A673 (cell line): ENCODE results near the gene KRTAP4-7. TPM values are rescaled to one million over a fixed set of nuclear protein-coding genes. Genes with fewer than 3 reads are reported as not detected.
"Not testable (repeated sequence)": the region's sequence is repeated elsewhere in the genome, so short reads cannot be mapped to it uniquely, and the experiment has no call there.

Source experiments
- BruUV-seq: library from RNA; stranded (reverse); fragments of 400-500 nt; replicated peaks from 2 replicates; lab custom pipeline; 2021; lab: Mats Ljungman, UMichigan
- CTCF ChIA-PET: fragments of 300-600 bp; sonication (Branson Sonifier 250); formaldehyde crosslinking; loops from one replicate; lab custom pipeline; 2022; ENCODE audit warnings: antibody characterized with exemption; lab: Charles Lee
- POLR2A ChIA-PET: fragments of 300-600 bp; sonication (Branson Sonifier 250); formaldehyde crosslinking; loops from one replicate; lab custom pipeline; 2022; ENCODE audit warnings: antibody characterized with exemption; ENCODE audit not compliant: low non-redundant PET; lab: Charles Lee
- DNase-seq: peaks from one replicate; pipeline ENCODE4 v3.0.0-alpha.2; 2015; ENCODE audit warnings: low spot score
- H3K27ac ChIP-seq: fragments of 200-600 bp; sonication (generic); 2 replicates; pipeline ENCODE4 v1.5.1; 2016; ENCODE audit warnings: mixed run types, low read depth, mild to moderate bottlenecking, mixed read lengths, antibody characterized with exemption, low read length; ENCODE audit not compliant: poor library complexity, severe bottlenecking
- H3K27me3 ChIP-seq: fragments of 200-600 bp; sonication (generic); replicated peaks from 2 replicates; pipeline ENCODE4 v1.6.1; 2017; ENCODE audit warnings: mixed run types, low read depth, mild to moderate bottlenecking, mixed read lengths, antibody characterized with exemption, low read length; ENCODE audit not compliant: insufficient read depth, poor library complexity
- H3K36me3 ChIP-seq: fragments of 200-600 bp; sonication (generic); 2 replicates; pipeline ENCODE4 v1.6.1; 2016; ENCODE audit warnings: mixed run types, mild to moderate bottlenecking, mixed read lengths, antibody characterized with exemption, low read length; ENCODE audit not compliant: insufficient read depth, poor library complexity, severe bottlenecking
- H3K4me1 ChIP-seq: fragments of 200-600 bp; sonication (generic); 2 replicates; pipeline ENCODE4 v1.6.1; 2017; ENCODE audit warnings: mixed run types, mild to moderate bottlenecking, mixed read lengths, antibody characterized with exemption, low read length; ENCODE audit not compliant: insufficient read depth, poor library complexity, severe bottlenecking
- H3K4me3 ChIP-seq: fragments of 200-600 bp; sonication (generic); 2 replicates; pipeline ENCODE4 v1.5.1; 2016; ENCODE audit warnings: low read depth, mixed run types, mild to moderate bottlenecking, mixed read lengths, low read length; ENCODE audit not compliant: poor library complexity, severe bottlenecking
- H3K9me3 ChIP-seq: fragments of 200-600 bp; sonication (generic); 2 replicates; pipeline ENCODE4 v1.6.1; 2016; ENCODE audit warnings: mixed run types, low read depth, mild to moderate bottlenecking, mixed read lengths, antibody characterized with exemption, low read length; ENCODE audit not compliant: poor library complexity, severe bottlenecking
- CTCF ChIP-seq: fragments of 300-800, 200-600 bp; sonication (generic); conservative IDR thresholded peaks from 2 replicates; pipeline ENCODE4 v1.5.1; 2017; ENCODE audit warnings: low read depth, mild to moderate bottlenecking, antibody characterized with exemption, low read length, moderate library complexity, mixed read lengths
- EZH2 ChIP-seq: fragments of 200-600 bp; sonication (generic); IDR thresholded peaks from 2 replicates; pipeline ENCODE4 v1.6.1; 2017; ENCODE audit warnings: borderline replicate concordance, low read depth, mild to moderate bottlenecking, mixed read lengths, antibody characterized with exemption, low read length; ENCODE audit not compliant: poor library complexity, severe bottlenecking
- intact Hi-C: fragments of 100-400 bp; cut with micrococcal nuclease; formaldehyde crosslinking; loops from one replicate; pipeline ENCODE4 v1.10.0; 2022; ENCODE audit not compliant: unreplicated experiment
- total RNA-seq: library from RNA; stranded (reverse); gene quantifications from 2 replicates; pipeline ENCODE4 v1.2.3, GENCODE V29; 2021

The KRTAP4-7 gene
- total RNA-seq, 1 experiment from 2014 or later: not detected

- TF ChIP-seq EZH2: no peak
- no peak for TF ChIP-seq CTCF
- H3K27ac ChIP-seq: no peak overlapping the region
- no peaks in the 10 kb centered on the region for H3K9me3 ChIP-seq
- intact Hi-C loops: no loop called here
- H3K4me3 ChIP-seq: no peak overlapping the region
- POLR2A ChIA-PET: no interaction called here
- CTCF ChIA-PET: no interaction called here
- no peaks in the 10 kb centered on the region for H3K36me3 ChIP-seq
- no TSS peak for BruUV-seq
- H3K4me1 ChIP-seq: no peaks in the 10 kb centered on the region
- H3K27me3 ChIP-seq: no peaks in the 10 kb centered on the region
- no peak for DNase-seq
These were observed 10.3 kb upstream of the KRTAP4-7 start for GRCh38 chr17:41073676-41074075.

- POLR2A ChIA-PET: no interaction called here
- DNase-seq: no peak
- H3K27me3 ChIP-seq: no peaks in the 10 kb centered on the region
- H3K36me3 ChIP-seq: no peaks in the 10 kb centered on the region
- no peaks in the 10 kb centered on the region for H3K4me1 ChIP-seq
- no peak for TF ChIP-seq EZH2
- no peak for TF ChIP-seq CTCF
- no TSS peak for BruUV-seq
- H3K9me3 ChIP-seq: no peaks in the 10 kb centered on the region
- no peak overlapping the region for H3K27ac ChIP-seq
- CTCF ChIA-PET: no interaction called here
- intact Hi-C loops: no loop called here
- H3K4me3 ChIP-seq: no peak overlapping the region
These were observed 7.2 kb upstream of the KRTAP4-7 start for GRCh38 chr17:41076788-41077187.

DNA sequence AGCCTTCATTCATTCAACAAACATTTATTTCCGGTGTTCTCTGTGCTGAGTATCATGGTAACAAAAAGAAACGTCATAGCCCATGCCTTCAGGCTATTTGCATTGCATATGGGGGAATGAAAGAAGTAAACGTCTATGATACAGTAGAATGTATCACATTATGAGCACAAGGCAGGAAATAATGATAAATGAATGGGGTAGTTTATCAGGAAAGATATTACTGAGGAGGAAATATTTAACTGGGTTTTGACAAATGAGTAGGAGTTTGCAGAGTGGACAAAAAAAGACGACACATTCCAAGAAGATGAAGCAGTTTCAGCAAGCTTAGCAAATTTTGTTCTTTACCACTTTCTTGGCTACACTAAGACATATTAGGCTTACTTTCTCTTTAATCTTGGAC lies 1.3 kb upstream of the KRTAP4-7 start:
- no TSS peak for BruUV-seq
- Histone ChIP-seq H3K27ac (no peak overlapping the region), H3K9me3 (no peaks in the 10 kb centered on the region), H3K4me3 (no peak overlapping the region), H3K27me3 (no peaks in the 10 kb centered on the region), H3K36me3 (no peaks in the 10 kb centered on the region), H3K4me1 (no peaks in the 10 kb centered on the region)
- CTCF ChIA-PET: no interaction called here
- DNase-seq: no peak
- POLR2A ChIA-PET: no interaction called here
- no peak for TF ChIP-seq CTCF
- no peak for TF ChIP-seq EZH2
- intact Hi-C loops: no loop called here

GRCh38 chr17:41083427-41083826 lies 523 bp upstream of the KRTAP4-7 start:
- intact Hi-C loops, BruUV-seq, H3K4me3 ChIP-seq, H3K27ac ChIP-seq, H3K36me3 ChIP-seq, POLR2A ChIA-PET, H3K9me3 ChIP-seq, H3K4me1 ChIP-seq, CTCF ChIA-PET, H3K27me3 ChIP-seq: not testable (repeated sequence)
- DNase-seq: peak; percentile 14

GRCh38 chr17:41088760-41089352 lies 4.9 kb downstream of the KRTAP4-7 start:
- intact Hi-C loops, H3K4me3 ChIP-seq, H3K27ac ChIP-seq, H3K4me1 ChIP-seq, H3K27me3 ChIP-seq, BruUV-seq, H3K36me3 ChIP-seq, CTCF ChIA-PET, DNase-seq, POLR2A ChIA-PET, H3K9me3 ChIP-seq: not testable (repeated sequence)
